Measurements from ENCODE around the gene LAMA3. TPM values are rescaled to one million over a fixed set of nuclear protein-coding genes. Genes with fewer than 3 reads are reported as not detected.

LAMA3 gene
- total RNA-seq = 66.0 TPM
- polyA plus RNA-seq (ENCODE audit: insufficient read depth, low read depth, low replicate concordance) = 4.4 TPM
- long read RNA-seq, donor 1 = 0 reads
- long read RNA-seq, donor 2 = 0 reads
- long read RNA-seq, donor 3 = 0 reads
- long read RNA-seq, donor 4 = 0 reads
- long read RNA-seq, donor 5 = 0 reads
- long read RNA-seq, donor 6 = 0 reads
- long read RNA-seq, donor 7, full-length matches to known transcripts = 19 of 37 reads
- long read RNA-seq, donor 7, partial matches to known transcripts = 11 of 37 reads
- long read RNA-seq, donor 7, other reads (novel, unspliced or antisense) = 7 of 37 reads
- long read RNA-seq, donor 8 = 0 reads
- long read RNA-seq, donor 9 = 0 reads
- long read RNA-seq, donor 10 = 0 reads

- peaks cover 9% of the 10 kb centered on the region for H3K27me3 ChIP-seq (ENCODE audit: control insufficient read depth, insufficient read depth, low read length)
- H3K9ac ChIP-seq (ENCODE audit: low read length in 3 of 3) = peak within 1 kb of the TSS in 1 of 3 donors; percentile 24
- TF ChIP-seq, protein P1, sequence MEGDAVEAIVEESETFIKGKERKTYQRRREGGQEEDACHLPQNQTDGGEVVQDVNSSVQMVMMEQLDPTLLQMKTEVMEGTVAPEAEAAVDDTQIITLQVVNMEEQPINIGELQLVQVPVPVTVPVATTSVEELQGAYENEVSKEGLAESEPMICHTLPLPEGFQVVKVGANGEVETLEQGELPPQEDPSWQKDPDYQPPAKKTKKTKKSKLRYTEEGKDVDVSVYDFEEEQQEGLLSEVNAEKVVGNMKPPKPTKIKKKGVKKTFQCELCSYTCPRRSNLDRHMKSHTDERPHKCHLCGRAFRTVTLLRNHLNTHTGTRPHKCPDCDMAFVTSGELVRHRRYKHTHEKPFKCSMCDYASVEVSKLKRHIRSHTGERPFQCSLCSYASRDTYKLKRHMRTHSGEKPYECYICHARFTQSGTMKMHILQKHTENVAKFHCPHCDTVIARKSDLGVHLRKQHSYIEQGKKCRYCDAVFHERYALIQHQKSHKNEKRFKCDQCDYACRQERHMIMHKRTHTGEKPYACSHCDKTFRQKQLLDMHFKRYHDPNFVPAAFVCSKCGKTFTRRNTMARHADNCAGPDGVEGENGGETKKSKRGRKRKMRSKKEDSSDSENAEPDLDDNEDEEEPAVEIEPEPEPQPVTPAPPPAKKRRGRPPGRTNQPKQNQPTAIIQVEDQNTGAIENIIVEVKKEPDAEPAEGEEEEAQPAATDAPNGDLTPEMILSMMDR (IDR thresholded peaks at IDR 0.05; ENCODE audit: borderline replicate concordance, extremely low read depth, insufficient read depth) = no peak
- H3K9me3 ChIP-seq (ENCODE audit: control insufficient read depth in 2 of 3, insufficient read depth in 1 of 3, low read length in 3 of 3) = no peaks in the 10 kb centered on the region
- no peak within 1 kb of the TSS for H3K27ac ChIP-seq (ENCODE audit: low read depth in 2 of 2, low read length in 2 of 2)
- FAIRE-seq (no peak), DNase-seq (peak in 4 of 5 donors; percentile 57 to 80 (median 72))
- peak within 1 kb of the TSS; percentile 4 to 65 (median 16) for H3K4me3 ChIP-seq (ENCODE audit: low read length in 3 of 3)
- no peaks in the 10 kb centered on the region for H3K36me3 ChIP-seq (ENCODE audit: control insufficient read depth in 2 of 3, insufficient read depth in 3 of 3, low read length in 3 of 3)
- H3K4me1 ChIP-seq (ENCODE audit: control insufficient read depth in 2 of 3, insufficient read depth in 2 of 3, low read depth in 1 of 3, low read length in 3 of 3) = peaks cover 0 to 8% (median 0%) of the 10 kb centered on the region in 3 donors
- intact Hi-C loops (cut with DNase I) = no loop called here
These were observed at the start of gene LAMA3 for GRCh38 chr18:23689031-23689615. TSS of gene LAMA3 (plus strand) at chr18:23689453. CDS start at chr18:23689684, 231 bp downstream.

- intact Hi-C loops (cut with DNase I) = no loop called here
- Histone ChIP-seq H3K4me3 (ENCODE audit: low read length in 3 of 3) (no peak overlapping the region), H3K9ac (ENCODE audit: low read length in 3 of 3) (no peak overlapping the region), H3K36me3 (ENCODE audit: control insufficient read depth in 2 of 3, insufficient read depth in 3 of 3, low read length in 3 of 3) (no peaks in the 10 kb centered on the region), H3K27me3 (ENCODE audit: control insufficient read depth, insufficient read depth, low read length) (no peaks in the 10 kb centered on the region), H3K4me1 (ENCODE audit: control insufficient read depth in 2 of 3, insufficient read depth in 2 of 3, low read depth in 1 of 3, low read length in 3 of 3) (no peaks in the 10 kb centered on the region), H3K27ac (ENCODE audit: low read depth in 2 of 2, low read length in 2 of 2) (no peak overlapping the region), H3K9me3 (ENCODE audit: control insufficient read depth in 2 of 3, insufficient read depth in 1 of 3, low read length in 3 of 3) (no peaks in the 10 kb centered on the region)
- TF ChIP-seq, protein P1 (IDR thresholded peaks at IDR 0.05; ENCODE audit: borderline replicate concordance, extremely low read depth, insufficient read depth) = no peak
- FAIRE-seq (no peak), DNase-seq (no peak)
These were observed 49.2 kb upstream of the LAMA3 start for GRCh38 chr18:23640052-23640451.

- no peak for DNase-seq
- Histone ChIP-seq H3K4me3 (ENCODE audit: low read length in 3 of 3) (no peak overlapping the region), H3K9ac (ENCODE audit: low read length in 3 of 3) (no peak overlapping the region), H3K27ac (ENCODE audit: low read depth in 2 of 2, low read length in 2 of 2) (no peak overlapping the region), H3K4me1 (ENCODE audit: control insufficient read depth in 2 of 3, insufficient read depth in 2 of 3, low read depth in 1 of 3, low read length in 3 of 3) (no peaks in the 10 kb centered on the region), H3K9me3 (ENCODE audit: control insufficient read depth in 2 of 3, insufficient read depth in 1 of 3, low read length in 3 of 3) (no peaks in the 10 kb centered on the region), H3K36me3 (ENCODE audit: control insufficient read depth in 2 of 3, insufficient read depth in 3 of 3, low read length in 3 of 3) (no peaks in the 10 kb centered on the region), H3K27me3 (ENCODE audit: control insufficient read depth, insufficient read depth, low read length) (no peaks in the 10 kb centered on the region)
- FAIRE-seq = no peak
- intact Hi-C loops (cut with DNase I) = no loop called here
- TF ChIP-seq, protein P1 (IDR thresholded peaks at IDR 0.05; ENCODE audit: borderline replicate concordance, extremely low read depth, insufficient read depth) = no peak
These were observed 48.0 kb upstream of the LAMA3 start for GRCh38 chr18:23641143-23641720.
